ENCODE data around the gene ERF.
A peak's percentile ranks its signal among the peaks of the same experiment; 100 is the strongest.

ERF gene
- 2.2 to 30.3 (median 10.6) reads per million in 17 experiments for total RNA-seq

- DNase-seq = peak; percentile 96 to 99 (median 98)
These were observed at the start of gene ERF for GRCh38 chr19:42254850-42255765. Gene ERF, minus strand, starts transcription at chr19:42255128. Its CDS starts 129 bp downstream, at chr19:42254999.

GRCh38 chr19:42303876-42304275 lies 48.9 kb upstream of the ERF start:
- no peak for DNase-seq

- DNase-seq = no peak
These were observed 48.2 kb upstream of the ERF start for GRCh38 chr19:42303101-42303464.

- peak in 1 of 4 experiments; percentile 24 for DNase-seq
These were observed 46.8 kb upstream of the ERF start, which contains the start of gene PRR19 for GRCh38 chr19:42301646-42302203. Gene PRR19, plus strand, starts transcription at chr19:42302132. Its CDS starts 7,453 bp downstream, at chr19:42309585.

GRCh38 chr19:42297039-42297438 lies 42.1 kb upstream of the ERF start:
- peak in 1 of 4 experiments; percentile 1 for DNase-seq

GRCh38 chr19:42295831-42296525 lies 41.0 kb upstream of the ERF start:
- DNase-seq = peak; percentile 73 to 88 (median 78)

GRCh38 chr19:42295342-42295741 lies 40.4 kb upstream of the ERF start:
- no peak for DNase-seq

GRCh38 chr19:42294471-42295137 lies 39.7 kb upstream of the ERF start:
- DNase-seq = no peak

- no peak for DNase-seq
These were observed 39.0 kb upstream of the ERF start for GRCh38 chr19:42293948-42294347.

GRCh38 chr19:42293540-42293939 lies 38.6 kb upstream of the ERF start:
- DNase-seq = no peak

GRCh38 chr19:42292963-42293362 lies 38.0 kb upstream of the ERF start:
- no peak for DNase-seq

GRCh38 chr19:42292042-42292960 lies 37.4 kb upstream of the ERF start:
- DNase-seq = no peak

- no peak for DNase-seq
These were observed 36.5 kb upstream of the ERF start for GRCh38 chr19:42291435-42291810.

GRCh38 chr19:42290523-42291434 lies 35.9 kb upstream of the ERF start:
- peak in 2 of 4 experiments; percentile 48 to 60 for DNase-seq

- no peak for DNase-seq
These were observed 35.2 kb upstream of the ERF start for GRCh38 chr19:42290136-42290522.

- DNase-seq = no peak
These were observed 34.7 kb upstream of the ERF start for GRCh38 chr19:42289556-42290041.

- no peak for DNase-seq
These were observed 34.1 kb upstream of the ERF start for GRCh38 chr19:42288881-42289555.

GRCh38 chr19:42288387-42288786 lies 33.5 kb upstream of the ERF start:
- peak; percentile 31 to 61 (median 50) for DNase-seq

GRCh38 chr19:42287827-42288107 lies 32.8 kb upstream of the ERF start:
- no peak for DNase-seq
